Panc1 (cell line): Measurements from ENCODE around the gene CDK5R1. TPM values are rescaled to one million over a fixed set of nuclear protein-coding genes. Genes with fewer than 3 reads are reported as not detected.
"Not testable (repeated sequence)": the region's sequence is repeated elsewhere in the genome, so short reads cannot be mapped to it uniquely, and the experiment has no call there.

Experiments
- ATAC-seq: fragments of 200-7000 bp; cut with Tn5 transposase; 2 replicates; pipeline ENCODE4 v1.9.1; 2020; ENCODE audit warnings: mild to moderate bottlenecking, moderate library complexity
- BruUV-seq: library from RNA; stranded (reverse); fragments of 400-500 nt; replicated peaks from 2 replicates; lab custom pipeline; 2021; lab: Mats Ljungman, UMichigan
- CTCF ChIA-PET: fragments of 300-600 bp; sonication (Branson Sonifier 250); formaldehyde crosslinking; loops from one replicate; lab custom pipeline; 2022; ENCODE audit warnings: antibody characterized with exemption; lab: Charles Lee
- POLR2A ChIA-PET: fragments of 300-600 bp; sonication (Branson Sonifier 250); formaldehyde crosslinking; loops from one replicate; lab custom pipeline; 2022; ENCODE audit warnings: antibody characterized with exemption; lab: Charles Lee
- DNase-seq: peaks from one replicate; pipeline ENCODE4 v3.0.0-alpha.2; 2010; ENCODE audit warnings: low read depth, low spot score
- H3K27ac ChIP-seq: 2 replicates; pipeline ENCODE4 v1.5.1; 2011; ENCODE audit warnings: mild to moderate bottlenecking, low read length, inconsistent platforms
- H3K27me3 ChIP-seq: fragments of 200-500 bp; sonication (Bioruptor generic); 2 replicates; pipeline ENCODE4 v1.6.0; 2014; ENCODE audit warnings: low read length, inconsistent platforms; ENCODE audit not compliant: control insufficient read depth, insufficient read depth
- H3K36me3 ChIP-seq: fragments of 200-500 bp; sonication (Bioruptor generic); 2 replicates; pipeline ENCODE4 v1.5.1; 2014; ENCODE audit warnings: inconsistent platforms, mild to moderate bottlenecking, low read length, moderate library complexity; ENCODE audit not compliant: control insufficient read depth, insufficient read depth
- H3K4me1 ChIP-seq: 2 replicates; pipeline ENCODE4 v1.5.1; 2011; ENCODE audit warnings: inconsistent platforms, mild to moderate bottlenecking, low read length, moderate library complexity; ENCODE audit not compliant: control insufficient read depth, insufficient read depth
- H3K4me3 ChIP-seq, 2 experiments: 2 replicates each; pipeline ENCODE4 v1.5.1; 2011 to 2012; ENCODE audit warnings: low read depth in 2 of 2, low read length in 2 of 2, mild to moderate bottlenecking in 2 of 2, inconsistent platforms in 1 of 2, moderate library complexity in 1 of 2
- H3K9me3 ChIP-seq: fragments of 200-500 bp; sonication (Bioruptor generic); 2 replicates; pipeline ENCODE4 v1.5.1; 2014; ENCODE audit warnings: low read depth, mild to moderate bottlenecking, inconsistent platforms, low read length, moderate library complexity; ENCODE audit not compliant: control insufficient read depth, insufficient read depth
- CTCF ChIP-seq: fragments of 450-650 bp; IDR thresholded peaks from 2 replicates; pipeline ENCODE4 v1.5.1; 2017; ENCODE audit warnings: mild to moderate bottlenecking
- POLR2AphosphoS5 ChIP-seq: IDR thresholded peaks from 2 replicates; pipeline ENCODE4 v1.6.1; 2012; ENCODE audit warnings: mild to moderate bottlenecking, low read depth, low read length, moderate library complexity
- REST ChIP-seq, 2 experiments: IDR thresholded peaks; 2 replicates each; pipeline ENCODE4 v1.6.1; 2011 to 2012; ENCODE audit warnings: low read depth in 2 of 2, control low read depth in 1 of 2, low read length in 1 of 2, mild to moderate bottlenecking in 1 of 2, moderate library complexity in 1 of 2; ENCODE audit not compliant: insufficient read depth in 1 of 2
- SIN3A ChIP-seq: IDR thresholded peaks from 2 replicates; pipeline ENCODE4 v1.6.1; 2012; ENCODE audit warnings: low read depth, mild to moderate bottlenecking, low read length, moderate library complexity, borderline replicate concordance; ENCODE audit not compliant: insufficient read depth
- TCF7L2 ChIP-seq: IDR thresholded peaks from 2 replicates; pipeline ENCODE4 v1.6.1; 2011; ENCODE audit warnings: mild to moderate bottlenecking, low read depth, low read length, inconsistent platforms
- in situ Hi-C: cut with HindIII; loops from 2 replicates; pipeline ENCODE4 v1.10.0; 2016; ENCODE audit warnings: low sequenced_read_pairs, low pct_unique_long_range_greater_than_20kb
- intact Hi-C: fragments of 100-400 bp; cut with micrococcal nuclease; formaldehyde crosslinking; loops from one replicate; pipeline ENCODE4 v1.10.0; 2022; ENCODE audit not compliant: unreplicated experiment
- total RNA-seq: library from RNA; stranded (reverse); gene quantifications from one replicate; pipeline ENCODE4 v1.2.1, GENCODE V29; 2021; ENCODE audit not compliant: unreplicated experiment

CDK5R1 gene
- total RNA-seq, 1 experiment from 2014 or later = 7.9 TPM

DNA sequence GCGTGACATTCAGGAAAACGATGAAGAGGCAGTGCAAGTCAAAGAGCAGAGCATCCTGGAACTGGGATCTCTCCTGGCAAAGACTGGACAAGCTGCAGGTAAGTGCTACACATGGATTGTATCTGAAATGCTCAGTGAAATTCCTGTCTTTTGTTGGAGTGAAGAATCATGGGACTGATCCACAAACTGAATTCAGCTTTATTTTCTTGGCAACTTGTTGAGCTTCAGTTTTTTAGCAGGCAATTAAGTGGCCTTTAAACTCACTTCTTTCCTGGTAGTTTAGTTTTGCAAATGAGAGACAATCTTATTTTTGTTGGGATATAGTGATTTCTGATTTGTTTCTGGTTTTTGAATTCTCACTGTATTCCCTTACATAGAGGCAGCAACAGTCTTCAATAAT, 39.8 kb upstream of the CDK5R1 start:
- H3K36me3 ChIP-seq = peaks cover 37% of the 10 kb centered on the region
- BruUV-seq = no TSS peak
- H3K4me1 ChIP-seq = peaks cover 13% of the 10 kb centered on the region
- TF ChIP-seq CTCF = no peak
- TF ChIP-seq POLR2AphosphoS5 = no peak
- no peak for TF ChIP-seq TCF7L2
- TF ChIP-seq REST (IDR thresholded peaks at IDR 0.05; ENCODE audit: insufficient read depth in 1 of 2, low read depth in 2 of 2, low read length in 1 of 2) = no peak
- TF ChIP-seq SIN3A = no peak
- in situ Hi-C loops (no loop called here), intact Hi-C loops (no loop called here)
- H3K27ac ChIP-seq = 0 out of 2 replicates have a peak overlapping the region, but pooled peaks have one; percentile 5
- H3K4me3 ChIP-seq = no peak overlapping the region
- POLR2A ChIA-PET = interaction anchor here (0.7 kb wide), 1 partner anchor 10 kb away, joined by 5 read pairs; no protein-coding TSS in a partner anchor
- ATAC-seq (no peak), DNase-seq (no peak)
- H3K27me3 ChIP-seq = no peaks in the 10 kb centered on the region
- H3K9me3 ChIP-seq = no peaks in the 10 kb centered on the region
- CTCF ChIA-PET = interaction anchor here (0.7 kb wide), 1 partner anchor 59 kb away, joined by 3 read pairs; no protein-coding TSS in a partner anchor

DNA sequence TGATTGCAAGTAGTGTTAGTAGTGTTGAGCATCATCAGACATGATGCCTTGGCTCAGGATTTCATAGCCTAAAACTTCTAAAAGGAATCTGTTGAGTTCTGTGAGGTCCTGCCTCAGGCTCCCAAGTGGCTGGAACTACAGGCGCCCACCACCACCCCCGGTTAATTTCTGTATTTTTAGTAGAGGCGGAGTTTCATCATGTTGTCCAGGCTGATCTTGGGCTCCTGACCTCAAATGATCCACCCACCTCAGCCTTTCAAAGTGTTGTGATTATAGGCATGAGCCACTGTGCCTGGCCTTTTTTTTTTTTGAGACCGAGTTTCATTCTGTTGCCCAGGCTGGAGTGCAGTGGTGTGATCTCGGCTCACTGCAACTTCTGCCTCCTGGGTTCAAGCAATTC, 36.8 kb upstream of the CDK5R1 start:
- CTCF ChIA-PET = no interaction called here
- no TSS peak for BruUV-seq

DNA sequence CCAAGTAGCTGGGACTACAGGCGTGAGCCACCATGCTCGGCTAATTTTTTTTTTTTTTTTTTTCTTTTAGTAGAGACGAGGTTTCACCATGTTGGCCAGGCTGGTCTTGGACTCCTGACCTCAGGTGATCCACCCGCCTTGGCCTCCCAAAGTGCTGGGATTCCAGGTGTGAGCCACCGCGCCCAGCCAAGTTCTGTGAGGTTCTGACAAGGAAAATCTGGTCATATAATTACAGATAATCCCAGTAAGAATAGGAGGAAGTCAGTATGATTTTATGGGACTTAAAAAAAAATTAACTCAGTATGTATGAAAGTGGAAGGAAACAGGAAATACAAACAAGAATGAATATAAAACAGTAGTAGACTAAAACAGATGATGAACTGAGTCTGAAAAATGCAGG, 36.4 kb upstream of the CDK5R1 start:
- intact Hi-C loops, H3K27ac ChIP-seq, in situ Hi-C loops, BruUV-seq, CTCF ChIA-PET, DNase-seq, POLR2A ChIA-PET, H3K27me3 ChIP-seq, ATAC-seq, H3K4me3 ChIP-seq, H3K9me3 ChIP-seq: not testable (repeated sequence)
- peaks cover 13% of the 10 kb centered on the region for H3K4me1 ChIP-seq
- H3K36me3 ChIP-seq = peaks cover 70% of the 10 kb centered on the region

More for the DNA sequence above, 36.8 kb upstream of the CDK5R1 start:
- no peak for TF ChIP-seq CTCF
- TF ChIP-seq TCF7L2 = no peak
- TF ChIP-seq SIN3A = no peak
- POLR2A ChIA-PET = no interaction called here
- Histone ChIP-seq H3K9me3 (no peaks in the 10 kb centered on the region), H3K36me3 (peaks cover 67% of the 10 kb centered on the region), H3K27me3 (no peaks in the 10 kb centered on the region), H3K4me1 (peaks cover 13% of the 10 kb centered on the region), H3K27ac (no peak overlapping the region), H3K4me3 (no peak overlapping the region)
- intact Hi-C loops (no loop called here), in situ Hi-C loops (no loop called here)
- ATAC-seq (no peak), DNase-seq (no peak)
